IPS-15b (cell line): ENCODE data around the gene GMFB.
A peak's percentile ranks its signal among the peaks of the same experiment; 100 is the strongest.

ENCODE experiments used
- H3K27me3 ChIP-seq: one replicate; pipeline ENCODE4 v1.6.1; 2013; ENCODE audit warnings: low read length; ENCODE audit not compliant: control insufficient read depth, insufficient read depth
- H3K36me3 ChIP-seq: one replicate; pipeline ENCODE4 v1.6.1; 2013; ENCODE audit warnings: low read length; ENCODE audit not compliant: control insufficient read depth, insufficient read depth
- H3K4me1 ChIP-seq: one replicate; pipeline ENCODE4 v1.6.1; 2013; ENCODE audit warnings: mild to moderate bottlenecking, low read length; ENCODE audit not compliant: control insufficient read depth, insufficient read depth
- H3K4me3 ChIP-seq: one replicate; pipeline ENCODE4 v1.5.1; 2013; ENCODE audit warnings: low read depth, low read length
- H3K9ac ChIP-seq: one replicate; pipeline ENCODE4 v1.6.1; 2013; ENCODE audit warnings: low read depth, mild to moderate bottlenecking, low read length
- H3K9me3 ChIP-seq: one replicate; pipeline ENCODE4 v1.6.1; 2013; ENCODE audit warnings: mild to moderate bottlenecking, low read length; ENCODE audit not compliant: control insufficient read depth, insufficient read depth

GMFB gene

DNA sequence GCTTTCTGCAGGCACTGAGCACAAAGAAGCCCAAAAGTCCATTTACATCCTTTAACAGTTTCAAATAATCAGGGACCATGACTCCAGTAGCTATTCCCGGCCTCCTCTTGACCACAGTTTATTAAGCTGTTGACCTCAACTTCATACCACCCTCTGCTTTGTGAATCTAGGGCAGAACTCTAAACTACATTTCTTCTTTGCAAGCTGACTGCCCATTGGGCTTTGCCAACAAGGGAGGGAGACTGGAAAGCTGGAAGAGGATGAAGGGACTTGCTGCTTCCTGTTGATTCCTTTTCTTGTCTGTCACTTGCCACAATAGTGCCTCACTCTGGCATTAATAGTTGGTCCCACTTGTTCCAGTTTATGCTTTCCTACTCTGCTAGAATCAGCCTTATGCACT, 23.6 kb upstream of the GMFB start:
- H3K4me1 ChIP-seq = peaks cover 4% of the 10 kb centered on the region
- no peaks in the 10 kb centered on the region for H3K27me3 ChIP-seq
- H3K9me3 ChIP-seq = no peaks in the 10 kb centered on the region
- no peak overlapping the region for H3K9ac ChIP-seq
- H3K36me3 ChIP-seq = no peaks in the 10 kb centered on the region
- no peak overlapping the region for H3K4me3 ChIP-seq

DNA sequence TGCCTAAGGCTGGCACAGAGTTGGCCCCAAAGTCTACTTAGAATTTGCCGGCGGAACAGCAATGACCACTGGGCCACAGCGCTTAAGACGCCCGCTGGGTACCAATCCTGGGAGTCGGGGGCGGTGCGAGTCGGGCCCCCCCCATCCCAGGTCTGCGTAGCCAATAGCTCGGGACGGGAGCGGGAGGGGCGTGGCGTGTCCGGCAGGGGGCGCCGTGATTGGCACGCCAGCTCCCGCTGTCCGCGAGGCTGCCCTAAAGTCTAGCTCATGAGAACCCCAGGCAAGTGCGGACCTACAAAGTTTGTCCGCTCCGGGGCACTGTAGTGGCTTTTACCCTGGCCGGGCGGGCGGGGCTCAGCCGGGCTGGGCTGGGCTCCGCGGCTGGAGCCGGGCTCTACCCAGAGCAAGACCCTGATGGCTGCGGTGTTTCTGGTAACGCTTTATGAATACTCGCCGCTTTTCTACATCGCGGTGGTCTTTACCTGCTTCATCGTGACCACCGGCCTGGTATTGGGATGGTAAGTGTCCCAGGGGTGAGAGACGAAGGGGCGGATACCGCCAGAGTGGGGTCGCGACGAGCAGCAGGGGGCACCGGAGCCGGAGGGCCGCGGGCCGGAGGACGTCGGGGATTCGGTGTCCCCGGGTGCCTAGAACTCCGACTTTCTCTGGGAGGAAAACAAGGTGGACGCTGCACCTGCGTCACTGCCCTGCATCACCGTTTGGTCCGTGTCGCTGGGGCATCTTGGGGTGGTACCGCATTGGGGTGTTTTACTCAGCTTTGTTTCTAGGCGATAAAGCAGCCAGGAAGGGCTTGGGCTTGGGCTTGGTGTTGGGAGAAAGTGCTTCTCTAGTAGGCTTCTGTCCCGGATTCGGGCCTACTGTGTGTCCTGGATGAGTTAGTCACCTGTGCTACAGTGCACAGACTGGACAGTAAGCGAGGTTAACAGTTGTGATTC, 21.0 kb upstream of the GMFB start, which contains the start of gene CGRRF1:
TSS of gene CGRRF1 (plus strand) at position 361 of the 956 bp plus-strand sequence. CDS start at position 415, 54 bp downstream.
- Histone ChIP-seq H3K9me3 (no peaks in the 10 kb centered on the region), H3K4me3 (peak within 1 kb of the TSS; percentile 98), H3K9ac (peak within 1 kb of the TSS; percentile 95), H3K4me1 (peaks cover 4% of the 10 kb centered on the region), H3K36me3 (no peaks in the 10 kb centered on the region), H3K27me3 (no peaks in the 10 kb centered on the region)

DNA sequence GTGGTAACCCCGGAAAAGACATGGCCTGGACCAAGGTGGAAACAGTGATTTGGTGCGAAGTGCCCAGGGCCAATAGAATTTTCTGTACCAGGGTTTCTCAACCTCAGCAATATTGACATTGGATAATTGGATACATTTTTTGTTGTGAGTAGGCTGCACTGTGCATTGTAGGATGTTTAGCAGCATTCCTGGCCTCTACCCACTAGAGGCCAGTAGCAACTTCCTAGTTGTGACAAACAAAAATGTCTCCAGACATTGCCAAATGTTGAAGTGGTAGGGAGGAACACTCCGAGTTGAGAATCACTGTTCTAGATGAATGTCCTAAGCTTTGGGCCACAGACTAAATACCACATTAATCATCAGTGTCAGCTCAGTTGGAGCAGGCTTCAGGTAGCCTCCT, 14.7 kb upstream of the GMFB start:
- no peaks in the 10 kb centered on the region for H3K27me3 ChIP-seq
- no peaks in the 10 kb centered on the region for H3K4me1 ChIP-seq
- no peak overlapping the region for H3K4me3 ChIP-seq
- no peak overlapping the region for H3K9ac ChIP-seq
- no peaks in the 10 kb centered on the region for H3K36me3 ChIP-seq
- no peaks in the 10 kb centered on the region for H3K9me3 ChIP-seq

DNA sequence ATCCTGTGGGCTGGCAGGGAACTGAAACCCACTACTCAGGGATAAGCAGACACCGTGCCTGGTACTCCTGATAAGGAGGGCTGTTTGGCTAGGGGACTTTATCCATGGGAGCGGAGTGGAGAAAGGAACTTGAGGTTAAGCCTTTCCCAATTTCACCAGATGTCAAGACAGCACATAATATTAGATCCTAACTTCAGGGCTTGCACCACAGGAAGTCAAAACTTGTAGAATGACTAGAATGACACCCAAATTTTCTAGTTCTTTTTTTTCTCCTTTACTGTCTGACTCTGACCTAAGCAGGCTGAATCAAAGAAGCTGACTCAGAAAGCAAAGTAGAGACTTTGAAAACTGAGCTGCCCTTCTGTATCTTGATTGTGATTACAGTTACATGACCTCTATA, 13.8 kb upstream of the GMFB start:
- no peaks in the 10 kb centered on the region for H3K4me1 ChIP-seq

DNA sequence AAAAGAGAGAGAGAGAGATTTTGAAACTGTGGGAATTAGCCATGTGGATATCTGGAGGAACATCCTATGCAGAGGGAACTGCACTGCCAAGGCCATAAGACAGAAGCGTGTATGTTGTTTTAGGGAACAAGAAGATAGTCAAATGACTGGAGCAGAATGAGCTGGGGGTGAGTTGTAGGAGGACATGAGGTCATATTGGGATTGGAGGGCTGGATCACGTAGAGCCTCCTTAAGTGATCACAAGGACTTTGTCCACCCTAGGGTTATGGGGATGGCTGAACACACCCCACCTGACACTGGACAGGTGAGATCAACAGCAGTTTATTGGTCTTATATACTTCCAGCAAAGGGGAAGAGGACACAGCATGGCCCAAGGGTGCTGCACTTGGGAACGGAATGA, 12.7 kb upstream of the GMFB start:
- Histone ChIP-seq H3K4me3 (no peak overlapping the region), H3K27me3 (no peaks in the 10 kb centered on the region), H3K4me1 (no peaks in the 10 kb centered on the region), H3K9ac (no peak overlapping the region), H3K9me3 (no peaks in the 10 kb centered on the region), H3K36me3 (no peaks in the 10 kb centered on the region)

More for the DNA sequence above, 13.8 kb upstream of the GMFB start:
- Histone ChIP-seq H3K36me3 (no peaks in the 10 kb centered on the region), H3K27me3 (no peaks in the 10 kb centered on the region), H3K4me3 (no peak overlapping the region), H3K9me3 (no peaks in the 10 kb centered on the region), H3K9ac (no peak overlapping the region)

DNA sequence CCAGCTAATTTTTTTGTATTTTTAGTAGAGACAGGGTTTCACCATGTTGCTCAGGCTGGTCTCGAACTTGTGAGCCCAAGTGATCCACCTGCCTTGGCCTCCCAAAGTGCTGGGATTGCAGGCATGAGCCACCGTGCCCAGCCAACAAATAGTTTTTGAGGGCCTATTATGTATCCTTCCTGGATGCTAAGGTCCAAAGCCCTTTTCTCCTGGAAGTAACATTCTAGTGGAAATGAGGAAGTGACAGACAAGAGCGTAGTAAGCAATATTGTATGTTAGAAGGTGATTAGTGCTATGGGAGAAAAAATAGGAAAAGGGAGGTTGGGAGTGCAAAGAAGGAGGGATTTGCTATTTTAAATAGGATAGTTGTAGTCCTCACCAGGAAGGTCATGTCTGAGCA, 12.0 kb upstream of the GMFB start:
- Histone ChIP-seq H3K36me3 (no peaks in the 10 kb centered on the region), H3K27me3 (no peaks in the 10 kb centered on the region), H3K4me1 (no peaks in the 10 kb centered on the region), H3K9ac (no peak overlapping the region), H3K4me3 (no peak overlapping the region), H3K9me3 (no peaks in the 10 kb centered on the region)

DNA sequence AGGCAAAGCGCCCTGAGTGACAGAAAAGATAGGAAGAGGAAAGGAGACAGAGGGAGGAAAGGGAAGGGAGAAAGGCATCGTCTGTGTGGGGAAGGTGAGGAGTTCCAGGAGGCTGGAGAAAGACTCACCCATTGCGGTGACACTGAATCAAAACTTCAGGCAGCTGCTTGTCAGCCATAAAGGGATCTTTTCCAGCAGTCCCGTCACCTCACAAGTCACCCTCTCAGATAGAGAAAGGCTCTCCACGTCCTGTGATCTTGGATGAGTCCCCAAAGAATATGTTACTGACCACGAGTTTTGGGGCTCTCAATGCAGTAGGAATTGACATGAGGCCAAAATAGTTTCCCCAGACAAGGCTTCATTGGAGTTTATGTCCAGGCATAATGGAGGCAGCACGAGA, 9.8 kb upstream of the GMFB start:
- H3K36me3 ChIP-seq = no peaks in the 10 kb centered on the region
- no peak overlapping the region for H3K9ac ChIP-seq
- no peaks in the 10 kb centered on the region for H3K9me3 ChIP-seq
- H3K4me3 ChIP-seq = no peak overlapping the region
- H3K27me3 ChIP-seq = no peaks in the 10 kb centered on the region
- H3K4me1 ChIP-seq = no peaks in the 10 kb centered on the region

DNA sequence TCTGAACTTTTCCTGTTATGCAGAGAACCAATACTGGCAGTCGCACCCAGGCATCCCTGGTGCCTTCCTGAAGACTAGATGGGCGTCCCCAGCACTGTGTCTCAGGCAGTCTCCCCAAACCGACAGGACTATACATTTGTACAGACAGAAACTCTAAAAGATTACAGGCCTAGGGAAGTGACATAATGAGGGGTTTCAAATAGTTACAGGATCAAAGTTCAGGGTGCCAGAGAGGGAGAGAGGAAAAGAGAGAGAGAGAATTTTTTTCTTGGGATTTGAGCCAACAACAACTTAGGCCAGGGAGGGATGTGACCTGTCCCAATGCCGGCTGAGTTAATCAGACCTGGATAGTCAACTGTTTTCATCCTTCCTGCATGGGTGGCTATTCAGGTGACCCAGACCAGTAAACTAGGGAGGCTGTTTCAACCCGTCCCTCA, 9.3 kb upstream of the GMFB start:
- H3K36me3 ChIP-seq = no peaks in the 10 kb centered on the region
- no peaks in the 10 kb centered on the region for H3K27me3 ChIP-seq
- H3K9ac ChIP-seq = no peak overlapping the region
- no peaks in the 10 kb centered on the region for H3K9me3 ChIP-seq
- peaks cover under 1% of the 10 kb centered on the region for H3K4me1 ChIP-seq
- no peak overlapping the region for H3K4me3 ChIP-seq

DNA sequence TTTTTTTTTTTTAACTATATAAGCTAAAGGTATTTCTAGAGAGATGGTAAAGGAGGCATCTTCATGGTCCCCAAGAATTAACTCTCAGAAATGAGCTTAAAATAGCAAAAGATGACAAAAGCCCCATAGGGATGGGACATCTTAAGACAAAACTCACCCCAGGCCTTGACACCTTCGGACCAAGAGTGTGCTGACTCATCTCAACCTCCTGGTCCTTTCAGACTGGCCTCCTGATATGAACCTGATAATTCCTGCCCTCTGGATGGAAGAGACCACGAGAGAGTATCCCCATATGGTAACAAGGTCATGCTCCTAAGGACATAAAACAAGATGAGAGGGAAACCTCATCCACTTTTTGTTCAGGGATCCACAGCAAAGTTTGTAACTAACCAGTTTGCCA, 8.4 kb upstream of the GMFB start:
- Histone ChIP-seq H3K9ac (no peak overlapping the region), H3K4me1 (peaks cover 2% of the 10 kb centered on the region), H3K27me3 (no peaks in the 10 kb centered on the region), H3K4me3 (no peak overlapping the region), H3K9me3 (no peaks in the 10 kb centered on the region), H3K36me3 (no peaks in the 10 kb centered on the region)

DNA sequence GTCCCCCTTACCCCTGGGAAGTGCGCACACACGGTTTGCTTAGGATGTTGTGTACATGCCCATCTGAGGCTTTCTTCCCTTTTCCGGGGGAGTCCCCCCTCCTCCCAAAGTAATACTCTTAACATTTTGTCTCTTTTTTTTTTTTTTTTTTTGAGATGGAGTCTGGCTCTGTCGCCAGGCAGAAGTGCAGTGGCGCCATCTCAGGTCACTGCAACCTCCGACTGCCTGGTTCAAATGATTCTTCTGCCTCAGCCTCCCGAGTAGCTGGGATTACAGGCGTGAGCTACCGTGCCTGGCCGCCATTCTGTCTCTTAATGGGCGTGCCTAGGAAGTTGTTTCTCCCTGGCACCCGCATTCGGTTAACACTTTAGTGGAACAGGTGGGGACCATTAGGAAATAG, 4.5 kb upstream of the GMFB start:
- H3K9ac ChIP-seq = no peak overlapping the region
- H3K27me3 ChIP-seq = no peaks in the 10 kb centered on the region
- H3K36me3 ChIP-seq = no peaks in the 10 kb centered on the region
- H3K4me3 ChIP-seq = no peak overlapping the region
- H3K9me3 ChIP-seq = no peaks in the 10 kb centered on the region
- H3K4me1 ChIP-seq = peaks cover 10% of the 10 kb centered on the region

DNA sequence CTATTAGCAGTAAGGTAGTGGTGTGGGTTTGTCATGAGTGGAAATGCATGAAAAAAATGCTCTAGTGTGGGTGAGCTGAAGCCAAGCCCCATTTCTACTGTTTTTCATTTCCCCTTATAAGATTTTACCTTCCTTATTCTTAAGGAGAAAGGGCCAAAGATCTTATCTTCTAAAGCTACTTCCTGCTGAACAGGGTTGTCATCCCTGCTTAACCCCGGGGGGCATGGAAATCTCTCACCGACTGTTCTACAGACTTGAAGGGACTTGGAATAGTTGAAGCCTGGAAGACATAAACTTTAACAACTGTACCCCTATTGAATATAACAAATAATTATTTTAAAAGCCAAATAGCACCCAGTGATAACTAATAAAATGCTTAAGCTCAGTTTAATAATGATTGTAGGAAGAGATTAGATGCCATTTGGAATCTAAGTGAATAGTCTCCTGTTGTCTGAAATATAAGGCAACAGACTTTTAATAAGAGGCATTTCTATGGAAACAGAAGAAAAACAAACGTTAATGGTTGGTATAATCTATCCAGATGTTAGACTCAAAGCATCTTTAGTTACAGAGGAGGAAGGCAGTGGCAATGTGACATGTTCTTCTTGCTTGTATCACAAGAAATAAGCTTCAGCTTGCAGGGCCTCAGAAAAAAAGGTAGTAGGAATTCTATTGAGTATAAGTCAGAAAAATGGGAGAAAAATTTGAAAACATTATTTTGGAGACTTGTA, 1.8 kb upstream of the GMFB start:
- no peaks in the 10 kb centered on the region for H3K36me3 ChIP-seq
- no peak overlapping the region for H3K4me3 ChIP-seq
- peaks cover 10% of the 10 kb centered on the region for H3K4me1 ChIP-seq
- no peaks in the 10 kb centered on the region for H3K27me3 ChIP-seq
- H3K9me3 ChIP-seq = no peaks in the 10 kb centered on the region
- H3K9ac ChIP-seq = no peak overlapping the region
